C4-2B (cell line): Measurements from ENCODE around the gene NFIC.

Source experiments
- H3K27ac ChIP-seq: fragments of 450-650 bp; 2 replicates; pipeline ENCODE4 v1.5.1; 2017
- CTCF ChIP-seq: fragments of 450-650 bp; conservative IDR thresholded peaks from 2 replicates; pipeline ENCODE4 v1.5.1; 2017; ENCODE audit warnings: mild to moderate bottlenecking
- ZFX ChIP-seq: fragments of 450-650 bp; IDR thresholded peaks from 2 replicates; pipeline ENCODE4 v1.6.1; 2017

The NFIC gene

GRCh38 chr19:3364501-3364858 lies 1.9 kb upstream of the NFIC start:
- H3K27ac ChIP-seq = no peak overlapping the region; the same call in 1 of the 2 replicates
- TF ChIP-seq ZFX = no peak
- TF ChIP-seq CTCF = no peak

- peak overlapping the region; percentile 98 for H3K27ac ChIP-seq
- TF ChIP-seq ZFX (no peak), CTCF (no peak)
Measured at GRCh38 chr19:3365093-3365835, 1.1 kb upstream of the NFIC start.

GRCh38 chr19:3366753-3367627 lies 607 bp downstream of the NFIC start:
- TF ChIP-seq ZFX (peak; percentile 60; the same call in 1 of the 2 replicates), CTCF (no peak)

GRCh38 chr19:3367628-3368440 lies 1.5 kb downstream of the NFIC start:
- peak overlapping the region; percentile 98 for H3K27ac ChIP-seq
- TF ChIP-seq CTCF (no peak), ZFX (no peak)

More at GRCh38 chr19:3366753-3367627, 607 bp downstream of the NFIC start:
- peak overlapping the region; percentile 98 for H3K27ac ChIP-seq

- TF ChIP-seq ZFX = no peak
- TF ChIP-seq CTCF = no peak
- H3K27ac ChIP-seq = peak overlapping the region; percentile 98
Measured at GRCh38 chr19:3368441-3368795, 2.0 kb downstream of the NFIC start.

- H3K27ac ChIP-seq = peak overlapping the region; percentile 98
- TF ChIP-seq CTCF (no peak), ZFX (no peak)
Measured at GRCh38 chr19:3368848-3369336, 2.5 kb downstream of the NFIC start.
